GM18907 (cell line): Measurements from ENCODE around the gene GPRC5C.
A peak's percentile ranks its signal among the peaks of the same experiment; 100 is the strongest.

Experiments used
- ATAC-seq: cut with Tn5 transposase; IDR thresholded peaks from one replicate; pipeline ENCODE4 v1.9.1; 2021; ENCODE audit warnings: mild to moderate bottlenecking, moderate library complexity; ENCODE audit not compliant: unreplicated experiment

The GPRC5C gene

DNA sequence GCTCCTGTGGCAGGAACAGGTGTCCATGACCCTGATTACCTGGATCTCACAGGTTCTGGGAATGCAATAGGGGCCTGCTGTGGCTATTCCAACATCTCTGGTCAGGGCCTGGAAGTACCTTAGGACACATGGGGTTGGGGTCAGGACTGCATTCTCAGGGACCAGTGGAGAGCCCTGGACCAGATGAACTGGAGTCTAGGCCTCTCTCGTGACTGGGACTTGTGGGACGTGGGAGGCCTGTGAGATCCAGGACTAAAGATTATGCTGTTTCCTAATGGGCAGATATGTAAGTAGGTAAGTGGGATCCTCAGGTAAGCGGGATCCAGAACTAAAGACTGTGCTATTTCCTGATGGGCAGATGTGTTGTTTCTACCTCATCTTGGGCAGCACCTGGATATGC, 18.3 kb downstream of the GPRC5C start:
- ATAC-seq, result no peak

DNA sequence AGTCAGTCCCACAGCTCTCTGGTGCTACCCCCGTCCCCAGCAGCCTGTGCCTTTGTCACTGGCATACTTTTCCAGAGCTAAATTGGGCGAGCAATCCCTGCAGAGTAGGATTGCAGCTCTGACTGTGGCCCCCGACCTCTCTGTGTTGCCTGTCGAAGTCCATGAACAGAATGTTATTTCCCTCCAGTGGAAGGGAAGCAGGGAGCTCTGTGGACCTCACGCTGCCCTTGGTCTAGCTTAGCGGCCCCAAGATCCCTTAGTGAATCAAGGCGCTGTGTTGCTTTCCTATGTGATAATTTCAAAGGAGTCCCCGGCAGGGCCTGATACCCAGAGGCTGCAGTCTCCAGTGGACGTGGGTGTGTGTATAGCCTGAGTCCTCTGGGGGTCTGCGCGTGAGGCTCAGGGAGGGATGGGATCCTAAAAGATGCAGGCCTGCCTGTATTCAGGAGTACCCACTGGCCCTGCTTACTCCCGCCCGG, 19.1 kb downstream of the GPRC5C start:
- no peak for ATAC-seq

GRCh38 chr17:74451557-74451956, 19.7 kb downstream of the GPRC5C start:
- no peak for ATAC-seq

DNA sequence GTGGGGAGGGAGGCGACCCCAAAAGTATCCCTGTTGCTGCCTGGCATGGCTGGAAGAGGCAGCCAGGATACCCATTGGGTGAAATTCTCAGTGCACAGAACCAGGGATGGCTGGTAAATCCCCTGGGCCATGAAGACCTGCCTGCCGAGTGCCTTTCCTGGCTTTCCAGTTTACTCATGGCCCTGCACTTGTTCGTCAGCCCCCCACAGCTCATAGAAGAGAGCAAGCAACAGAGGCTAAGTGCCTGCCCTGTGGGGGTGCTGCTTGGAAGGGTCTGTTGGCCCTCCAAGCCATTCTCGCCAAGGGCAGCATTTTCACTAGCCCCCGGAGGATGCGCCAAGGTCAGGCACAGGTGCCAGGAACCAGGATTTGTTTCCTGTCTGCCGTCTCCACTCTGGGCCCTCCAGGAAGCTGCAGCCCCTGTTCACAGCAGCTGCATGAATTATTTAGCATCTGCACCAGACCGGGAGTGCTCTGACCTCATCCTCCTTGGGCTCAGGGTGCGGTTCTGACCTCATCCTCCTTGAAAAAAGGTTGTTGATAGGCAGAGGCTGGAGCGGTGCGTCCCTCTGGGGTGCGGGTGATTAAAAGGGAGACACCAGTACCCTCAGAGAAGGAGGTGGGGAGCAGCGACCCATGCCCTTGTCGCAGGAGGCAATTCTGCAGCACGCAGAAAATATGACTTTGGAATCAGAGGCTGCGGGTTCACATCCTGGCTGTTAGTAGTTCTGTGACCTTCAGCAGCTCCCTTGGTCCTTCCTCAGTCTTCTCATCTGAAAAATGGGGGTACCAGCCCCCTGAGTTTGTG, 20.3 kb downstream of the GPRC5C start:
- ATAC-seq, result no peak

DNA sequence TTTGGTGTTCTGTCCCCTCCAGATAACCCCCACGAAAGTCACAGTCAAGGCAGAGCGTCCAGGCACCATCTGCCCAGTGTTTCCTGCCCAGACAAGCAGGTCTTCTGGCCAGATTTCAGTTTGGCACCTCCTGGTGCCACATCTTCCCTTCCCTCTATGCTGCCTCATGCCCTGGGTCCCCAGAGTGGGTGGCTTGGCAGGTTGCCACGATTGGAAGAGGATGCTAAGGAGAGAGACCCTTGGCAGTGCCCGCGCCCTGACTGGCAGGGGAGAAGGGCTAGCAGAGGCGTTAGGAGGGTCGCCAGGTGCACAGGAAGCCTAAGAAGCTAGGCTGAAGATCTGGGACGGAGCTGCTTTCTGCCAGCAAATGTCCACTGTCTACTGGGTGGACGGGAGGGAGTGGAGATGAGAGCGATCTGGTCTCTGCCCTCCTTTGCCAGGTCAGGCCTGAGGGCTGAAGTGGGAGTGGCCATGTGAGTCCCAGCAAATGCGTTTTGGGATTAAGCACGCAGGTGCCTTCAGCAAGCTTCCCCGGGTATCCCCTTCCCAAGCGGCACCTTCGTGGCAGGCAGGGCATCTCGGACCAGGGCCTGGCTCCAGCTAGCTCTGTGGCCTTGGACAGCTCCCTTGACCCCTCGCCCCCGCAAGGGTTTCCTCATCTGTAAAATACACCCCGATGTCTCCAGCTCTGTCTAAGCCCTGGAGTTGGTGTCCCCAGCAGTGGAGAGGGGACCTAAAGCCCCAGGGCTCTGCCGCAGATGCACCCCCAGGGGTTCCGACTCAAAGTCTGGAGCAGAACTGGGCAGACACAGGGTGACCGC, 21.2 kb downstream of the GPRC5C start:
- ATAC-seq, result no peak

DNA sequence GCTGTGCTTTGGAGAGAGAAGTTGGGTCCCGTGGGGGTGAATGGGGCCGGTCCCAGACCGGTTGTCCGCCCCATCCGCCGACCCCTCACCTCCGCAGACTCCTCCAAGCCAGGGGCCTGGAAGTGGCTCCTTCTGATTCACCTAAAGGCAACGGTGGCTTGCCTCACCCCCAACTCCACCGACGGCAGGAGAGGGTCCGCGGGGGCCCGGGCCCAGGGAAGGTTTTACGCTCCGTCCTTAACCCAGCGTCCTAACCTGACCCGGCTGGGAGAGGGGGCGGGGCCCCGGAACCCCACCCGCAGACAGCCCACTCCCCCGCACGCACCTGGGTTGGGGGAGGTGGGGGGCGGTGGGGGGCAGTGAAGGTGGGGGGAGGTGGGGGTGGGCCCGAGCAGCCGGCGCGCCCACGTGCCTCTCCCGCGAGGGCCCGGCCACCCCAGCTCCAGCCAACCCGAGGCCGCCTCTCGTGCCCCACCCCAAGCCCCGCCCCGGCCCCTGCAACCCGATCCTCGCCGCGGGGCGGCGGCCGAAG, 21.8 kb downstream of the GPRC5C start:
- ATAC-seq, result peak; percentile 24

GRCh38 chr17:74454197-74455024, 22.5 kb downstream of the GPRC5C start:
- ATAC-seq, result peak; percentile 72

DNA sequence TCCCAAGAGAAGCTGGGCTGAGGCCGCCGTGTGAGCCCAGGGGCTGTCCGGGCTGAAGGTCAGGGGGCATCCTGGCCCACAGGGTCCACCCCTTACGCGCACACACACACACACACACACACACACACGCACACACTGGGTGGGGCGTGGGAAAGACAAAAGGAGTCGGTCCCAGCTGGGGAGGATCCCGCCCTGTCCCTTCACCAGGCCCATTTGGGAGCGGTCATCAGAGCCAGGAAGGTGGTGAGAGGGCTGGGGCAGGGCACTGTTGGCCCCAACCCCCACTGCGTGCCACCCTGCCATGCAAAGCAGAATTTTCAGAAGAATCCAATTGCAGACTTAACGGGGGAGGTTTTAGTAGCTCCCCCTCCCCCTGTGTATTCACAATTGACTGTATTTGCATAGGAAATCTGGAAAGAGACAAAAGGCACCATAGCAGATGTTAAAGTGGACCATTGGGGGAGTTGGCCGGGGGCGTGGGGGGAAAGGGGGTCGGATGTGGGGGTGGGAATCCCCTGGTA, 23.2 kb downstream of the GPRC5C start:
- no peak for ATAC-seq

DNA sequence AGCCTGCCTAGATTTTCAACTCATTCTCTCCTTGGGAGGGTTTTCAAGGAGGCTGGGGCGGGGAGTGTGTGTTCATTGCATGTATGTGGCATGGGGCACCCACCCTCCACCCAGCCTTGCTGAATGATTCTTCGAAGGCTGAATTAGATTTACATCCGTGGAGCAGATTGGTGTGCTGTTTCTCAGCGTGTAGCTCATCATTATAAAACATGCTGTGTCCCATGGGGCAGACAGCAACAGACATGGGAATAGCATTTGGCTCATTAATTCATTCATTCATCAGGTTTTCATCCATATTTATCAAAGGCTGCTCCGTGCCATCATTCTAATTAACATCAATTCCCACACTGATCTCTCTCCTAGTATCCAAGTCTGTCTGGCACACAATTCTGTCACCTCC, 23.9 kb downstream of the GPRC5C start:
- ATAC-seq, result no peak

DNA sequence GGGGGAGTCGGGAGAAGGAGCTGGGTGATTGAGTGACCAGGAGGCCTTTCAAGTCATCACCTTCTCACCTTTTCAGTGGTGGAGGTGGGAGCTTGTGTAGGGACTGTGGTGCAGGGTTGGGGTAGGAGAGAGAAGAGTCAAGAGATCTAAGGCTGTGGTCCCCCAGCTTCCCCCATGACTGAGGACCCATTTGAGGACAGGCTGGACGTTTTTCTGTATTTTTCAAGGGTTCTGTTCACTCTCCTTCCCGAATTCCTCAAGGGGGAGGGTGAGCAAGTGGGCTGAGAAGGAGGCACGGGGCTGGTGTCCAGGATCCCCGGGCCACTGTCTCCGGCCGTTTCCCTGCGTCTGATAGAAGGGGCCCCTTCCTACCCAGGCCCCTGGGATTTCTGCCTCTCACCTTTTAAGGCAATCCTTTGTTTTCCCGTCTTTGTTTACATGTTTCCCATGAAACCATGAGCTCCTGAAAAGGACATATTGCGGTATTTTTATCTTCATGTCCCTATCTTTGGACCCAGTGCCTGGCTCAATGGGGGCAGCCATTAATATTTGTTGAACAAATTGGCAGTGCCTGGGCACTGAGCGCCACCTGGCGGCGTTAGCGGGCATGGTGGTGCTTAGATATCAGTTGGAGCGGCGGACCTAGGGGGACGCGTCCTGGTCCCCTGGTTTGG, 25.4 kb downstream of the GPRC5C start:
- ATAC-seq, result peak; percentile 29

- no peak for ATAC-seq
Measured at GRCh38 chr17:74457820-74458166, 25.9 kb downstream of the GPRC5C start.

DNA sequence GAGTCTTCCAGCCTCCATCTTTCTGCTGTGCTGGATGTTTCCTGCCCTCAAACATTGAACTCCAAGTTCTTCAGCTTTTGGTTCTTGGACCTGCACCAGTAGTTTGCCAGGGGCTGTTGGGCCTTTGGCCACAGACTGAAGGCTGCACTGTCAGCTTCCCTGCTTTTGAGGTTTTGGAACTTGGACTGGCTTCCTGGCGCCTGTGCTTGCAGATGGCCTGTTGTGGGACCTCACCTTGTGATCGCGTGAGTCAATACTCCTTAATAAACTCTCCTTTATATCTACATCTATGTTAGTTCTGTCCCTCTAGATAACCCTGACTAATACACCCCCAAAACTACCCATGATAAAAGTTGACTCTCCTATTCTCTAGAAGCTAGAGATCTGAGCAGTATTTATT, 26.9 kb downstream of the GPRC5C start:
- no peak for ATAC-seq

DNA sequence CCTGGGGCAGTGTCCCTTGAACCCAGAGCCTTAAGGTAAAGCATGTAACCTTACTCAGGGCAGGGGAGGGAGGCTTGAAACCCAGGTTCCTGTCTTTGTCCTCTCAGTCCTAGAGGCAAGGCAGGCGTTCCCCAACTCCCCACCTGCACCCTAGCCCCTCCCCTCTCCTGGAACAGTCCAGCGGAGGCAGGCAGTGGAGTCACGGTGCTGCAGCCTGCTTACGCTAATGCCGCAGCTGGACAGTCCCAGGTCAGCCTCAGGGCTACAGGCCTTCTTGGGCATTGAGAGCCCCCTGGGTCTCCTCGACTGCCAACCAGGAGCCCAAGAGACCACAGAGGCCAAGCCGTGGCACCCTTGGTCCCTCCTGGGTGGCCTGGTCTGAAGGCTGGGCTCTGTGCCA, 27.7 kb downstream of the GPRC5C start:
- ATAC-seq, result no peak

GRCh38 chr17:74460241-74460640, 28.4 kb downstream of the GPRC5C start:
- no peak for ATAC-seq

GRCh38 chr17:74460996-74461395, 29.1 kb downstream of the GPRC5C start:
- no peak for ATAC-seq

DNA sequence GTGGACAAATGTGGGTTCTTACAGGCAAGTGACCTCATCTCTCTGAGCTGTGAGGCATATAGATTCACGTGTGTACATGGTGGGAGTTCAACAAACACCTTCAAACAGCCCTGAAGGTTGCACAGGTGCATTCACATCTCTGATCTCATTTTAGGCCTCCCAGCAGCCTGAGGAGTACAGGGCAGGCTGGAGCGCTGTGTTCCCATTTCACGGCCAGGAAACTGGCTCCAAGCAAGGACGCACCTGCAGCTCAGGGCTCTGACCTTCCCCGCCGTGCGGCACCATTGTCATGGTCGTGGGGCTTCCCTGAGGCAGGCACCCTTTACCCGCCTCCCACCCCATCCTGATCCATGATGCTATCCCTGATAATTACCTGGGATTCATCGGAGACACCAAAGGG, 29.7 kb downstream of the GPRC5C start:
- no peak for ATAC-seq

GRCh38 chr17:74464730-74465377, 33.0 kb downstream of the GPRC5C start:
- no peak for ATAC-seq

- ATAC-seq, result no peak
Measured at GRCh38 chr17:74465378-74466110, 33.7 kb downstream of the GPRC5C start.
